ENCODE data around the gene NCF2.

The NCF2 gene

DNA sequence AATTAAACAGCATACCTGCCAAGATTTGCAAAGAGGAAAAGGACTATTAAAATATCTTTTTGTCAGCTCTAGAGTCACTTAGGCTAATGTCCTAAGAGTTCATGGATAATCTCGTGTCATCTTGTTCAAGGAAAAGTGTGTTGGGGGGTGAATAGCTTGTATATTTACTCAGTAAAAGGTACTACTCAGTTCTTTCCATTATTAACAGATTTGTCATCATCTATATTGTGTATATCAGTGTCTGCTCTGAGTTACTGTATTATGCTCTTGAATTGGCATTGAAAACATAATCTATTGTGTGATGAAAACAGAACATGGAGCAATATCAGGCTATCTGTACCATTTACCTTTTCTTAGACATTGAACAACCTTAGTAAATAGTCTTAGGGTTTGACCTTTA lies 76.0 kb downstream of the NCF2 start:
- Histone ChIP-seq H3K27ac (no peak overlapping the region), H3K4me3 (ENCODE audit: low read depth in 1 of 2, low read length in 1 of 2) (no peak overlapping the region), H3K4me1 (ENCODE audit: control insufficient read depth in 1 of 2, insufficient read depth in 1 of 2, low read depth in 1 of 2, low read length in 1 of 2) (no peaks in the 10 kb centered on the region), H3K27me3 (no peaks in the 10 kb centered on the region), H3K36me3 (peaks cover 37% of the 10 kb centered on the region), H3K9me3 (no peaks in the 10 kb centered on the region)
- TF ChIP-seq, protein P1, sequence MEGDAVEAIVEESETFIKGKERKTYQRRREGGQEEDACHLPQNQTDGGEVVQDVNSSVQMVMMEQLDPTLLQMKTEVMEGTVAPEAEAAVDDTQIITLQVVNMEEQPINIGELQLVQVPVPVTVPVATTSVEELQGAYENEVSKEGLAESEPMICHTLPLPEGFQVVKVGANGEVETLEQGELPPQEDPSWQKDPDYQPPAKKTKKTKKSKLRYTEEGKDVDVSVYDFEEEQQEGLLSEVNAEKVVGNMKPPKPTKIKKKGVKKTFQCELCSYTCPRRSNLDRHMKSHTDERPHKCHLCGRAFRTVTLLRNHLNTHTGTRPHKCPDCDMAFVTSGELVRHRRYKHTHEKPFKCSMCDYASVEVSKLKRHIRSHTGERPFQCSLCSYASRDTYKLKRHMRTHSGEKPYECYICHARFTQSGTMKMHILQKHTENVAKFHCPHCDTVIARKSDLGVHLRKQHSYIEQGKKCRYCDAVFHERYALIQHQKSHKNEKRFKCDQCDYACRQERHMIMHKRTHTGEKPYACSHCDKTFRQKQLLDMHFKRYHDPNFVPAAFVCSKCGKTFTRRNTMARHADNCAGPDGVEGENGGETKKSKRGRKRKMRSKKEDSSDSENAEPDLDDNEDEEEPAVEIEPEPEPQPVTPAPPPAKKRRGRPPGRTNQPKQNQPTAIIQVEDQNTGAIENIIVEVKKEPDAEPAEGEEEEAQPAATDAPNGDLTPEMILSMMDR (IDR thresholded peaks at IDR 0.05) = no peak

DNA sequence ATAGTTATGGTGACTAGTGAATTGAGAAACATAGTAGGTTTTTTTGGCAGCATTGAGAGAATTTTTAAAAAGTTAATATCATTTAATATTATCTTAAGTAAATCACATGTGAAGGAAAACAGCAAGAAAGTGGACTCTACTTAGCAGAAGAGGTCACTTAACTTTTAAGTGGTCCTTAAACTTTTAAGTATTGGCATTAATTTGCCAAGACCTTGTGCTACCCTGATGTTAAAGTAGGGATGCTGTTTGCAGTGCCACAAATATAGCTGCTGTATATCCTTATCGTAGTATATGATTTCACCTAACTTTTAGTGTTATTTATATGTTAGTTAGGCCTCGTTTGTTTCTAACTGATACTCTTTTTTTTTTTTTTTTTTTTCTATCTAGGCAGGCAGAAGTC lies 77.8 kb downstream of the NCF2 start:
- peaks cover 20% of the 10 kb centered on the region for H3K36me3 ChIP-seq
- H3K9me3 ChIP-seq = no peaks in the 10 kb centered on the region

DNA sequence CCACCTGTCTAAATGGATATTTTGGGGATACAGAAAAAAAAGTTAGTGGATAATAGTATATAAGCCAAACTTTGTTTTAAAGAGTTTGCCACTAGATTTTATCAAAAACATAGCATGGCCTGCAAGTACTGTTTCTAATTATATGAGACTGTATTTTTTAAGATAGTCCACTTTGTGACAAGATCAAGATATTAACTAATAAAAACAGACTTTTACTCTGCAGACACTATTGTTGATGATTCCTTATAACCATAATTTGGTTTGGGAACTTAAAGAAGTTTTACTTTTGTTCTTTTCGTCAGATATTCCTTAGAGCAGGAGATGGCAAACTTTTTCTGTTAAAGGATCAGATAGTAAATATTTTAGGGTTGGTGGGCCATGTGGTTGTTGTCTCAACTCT lies 81.6 kb downstream of the NCF2 start:
- H3K9me3 ChIP-seq = no peaks in the 10 kb centered on the region
- TF ChIP-seq, protein P1 (IDR thresholded peaks at IDR 0.05) = no peak

More for the DNA sequence above, 77.8 kb downstream of the NCF2 start:
- Histone ChIP-seq H3K27ac (no peak overlapping the region), H3K4me3 (ENCODE audit: low read depth in 1 of 2, low read length in 1 of 2) (no peak overlapping the region), H3K4me1 (ENCODE audit: control insufficient read depth in 1 of 2, insufficient read depth in 1 of 2, low read depth in 1 of 2, low read length in 1 of 2) (no peaks in the 10 kb centered on the region), H3K27me3 (no peaks in the 10 kb centered on the region)
- TF ChIP-seq, protein P1 (IDR thresholded peaks at IDR 0.05) = no peak

DNA sequence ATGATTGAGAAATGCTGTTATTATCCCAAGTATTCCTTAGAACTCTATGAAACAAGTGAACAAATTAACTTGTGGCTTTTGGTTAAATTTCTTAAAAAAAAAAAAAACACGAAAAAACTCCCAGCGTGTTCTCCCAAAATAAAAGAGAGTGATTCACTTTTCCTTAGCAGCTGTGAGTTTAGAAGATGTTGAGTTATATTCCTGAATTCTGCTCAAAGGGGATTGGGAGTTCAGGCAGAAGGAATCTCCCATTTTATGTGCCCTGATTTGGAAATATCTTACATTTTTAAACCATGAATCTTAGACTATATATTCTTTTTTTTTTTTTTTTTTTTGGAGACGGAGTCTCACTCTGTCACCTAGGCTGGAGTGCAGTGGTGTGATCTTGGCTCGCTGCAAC lies 83.7 kb downstream of the NCF2 start:
- Histone ChIP-seq H3K36me3 (no peaks in the 10 kb centered on the region), H3K27me3 (no peaks in the 10 kb centered on the region), H3K27ac (no peak overlapping the region), H3K4me3 (ENCODE audit: low read depth in 1 of 2, low read length in 1 of 2) (no peak overlapping the region), H3K9me3 (no peaks in the 10 kb centered on the region), H3K4me1 (ENCODE audit: control insufficient read depth in 1 of 2, insufficient read depth in 1 of 2, low read depth in 1 of 2, low read length in 1 of 2) (no peaks in the 10 kb centered on the region)
- TF ChIP-seq, protein P1 (IDR thresholded peaks at IDR 0.05) = no peak

More for the DNA sequence above, 81.6 kb downstream of the NCF2 start:
- peaks cover 3% of the 10 kb centered on the region for H3K36me3 ChIP-seq
- H3K4me3 ChIP-seq (ENCODE audit: low read depth in 1 of 2, low read length in 1 of 2) = no peak overlapping the region
- H3K27ac ChIP-seq = no peak overlapping the region
- H3K4me1 ChIP-seq (ENCODE audit: control insufficient read depth in 1 of 2, insufficient read depth in 1 of 2, low read depth in 1 of 2, low read length in 1 of 2) = no peaks in the 10 kb centered on the region
- no peaks in the 10 kb centered on the region for H3K27me3 ChIP-seq
